ENCODE measurements around the gene PLXNA2.

DNA sequence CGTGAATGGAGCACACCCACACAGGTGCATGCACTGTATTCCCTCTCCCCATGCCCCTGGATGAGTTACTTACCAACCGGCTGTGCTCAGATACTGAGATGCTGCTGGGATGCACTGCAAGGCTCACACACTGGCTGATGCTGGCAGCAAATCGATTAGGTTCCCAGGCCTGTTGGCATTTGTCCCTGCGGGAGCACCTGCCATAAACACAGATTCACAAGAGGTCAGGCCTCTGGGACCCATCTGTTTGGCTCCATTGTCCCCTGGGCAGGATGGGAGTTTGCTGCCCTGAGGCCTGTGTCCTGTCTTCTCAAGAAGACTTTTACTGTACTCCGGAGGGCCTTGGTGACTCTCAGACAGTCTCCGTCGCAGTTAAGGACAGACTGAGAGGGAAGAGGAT, 145.4 kb downstream of the PLXNA2 start:
- TF ChIP-seq TAF1 (IDR thresholded peaks at IDR 0.05; ENCODE audit: borderline replicate concordance, insufficient read depth, low read length) (no peak), POLR2AphosphoS5 (IDR thresholded peaks at IDR 0.05; ENCODE audit: low read depth, low read length) (no peak), REST (IDR thresholded peaks at IDR 0.05; ENCODE audit: insufficient read depth in 1 of 2, low read depth in 2 of 2, low read length in 2 of 2) (no peak), FOXP2 (optimal IDR thresholded peaks at IDR 0.05; ENCODE audit: borderline replicate concordance, extremely low read depth, extremely low read length, insufficient read depth) (no peak), SIN3A (IDR thresholded peaks at IDR 0.05; ENCODE audit: borderline replicate concordance, insufficient read depth, low read length) (no peak)
